Type B pancreatic cell (in vitro differentiated cells): Measurements from ENCODE around the gene PMFBP1. TPM values are rescaled to one million over a fixed set of nuclear protein-coding genes. Genes with fewer than 3 reads are reported as not detected.
A peak's percentile ranks its signal among the peaks of the same experiment; 100 is the strongest.

Experiments used
- DNase-seq: peaks from one replicate; pipeline ENCODE4 v3.0.0; 2021; ENCODE audit warnings: mixed read lengths; ENCODE audit not compliant: unreplicated experiment; ENCODE audit errors: extremely low spot score
- H3K27ac Mint-ChIP-seq: 2 replicates; pipeline ENCODE4 v1.8.0; 2021; ENCODE audit warnings: mild to moderate bottlenecking, mixed read lengths
- H3K27me3 Mint-ChIP-seq: 2 replicates; pipeline ENCODE4 v1.8.0; 2021; ENCODE audit warnings: mixed read lengths
- H3K36me3 Mint-ChIP-seq: 2 replicates; pipeline ENCODE4 v1.8.0; 2021; ENCODE audit warnings: mixed read lengths
- H3K4me1 Mint-ChIP-seq: one replicate; pipeline ENCODE4 v1.8.0; 2021; ENCODE audit warnings: mixed read lengths; ENCODE audit not compliant: unreplicated experiment
- H3K4me3 Mint-ChIP-seq: 2 replicates; pipeline ENCODE4 v1.8.0; 2021; ENCODE audit warnings: mild to moderate bottlenecking, mixed read lengths
- H3K9me3 Mint-ChIP-seq: 2 replicates; pipeline ENCODE4 v1.8.0; 2021; ENCODE audit warnings: mixed read lengths
- total RNA-seq: library from RNA; stranded (reverse); gene quantifications from 2 replicates; pipeline ENCODE4 v1.2.1, GENCODE V29; 2021; ENCODE audit warnings: low replicate concordance
- TF ChIP-seq, protein P1 (sequence below): fragments of 200-600 bp; sonication (generic); conservative IDR thresholded peaks from 2 replicates; pipeline ENCODE4 v1.5.0; 2021; ENCODE audit warnings: antibody characterized with exemption, mild to moderate bottlenecking

PMFBP1 gene
- total RNA-seq, 1 donor from 2014 or later, result 3.8 TPM

DNA sequence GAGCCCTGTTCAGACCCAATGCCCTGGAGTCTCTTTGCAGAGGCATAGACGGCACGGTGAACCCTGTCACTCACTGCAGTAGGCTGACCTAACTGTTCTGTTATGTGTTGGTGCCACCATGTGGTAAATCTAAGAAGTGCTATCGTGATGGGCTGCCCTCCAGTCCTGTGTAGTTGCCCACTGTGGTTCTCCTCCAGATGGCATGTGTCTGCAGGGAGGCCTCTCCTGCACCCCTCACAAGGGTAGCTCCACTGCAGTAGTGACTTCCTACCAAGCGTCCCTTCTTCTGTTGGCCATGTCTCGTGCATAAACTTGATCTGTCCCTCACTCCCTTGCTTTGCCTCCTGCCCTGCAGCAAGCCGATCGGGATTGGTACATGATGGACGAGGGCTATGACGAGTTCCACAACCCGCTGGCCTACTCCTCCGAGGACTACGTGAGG lies 72.6 kb downstream of the PMFBP1 start:
- Mint-ChIP-seq H3K27ac (no peak overlapping the region), H3K27me3 (no peaks in the 10 kb centered on the region), H3K4me3 (no peak overlapping the region), H3K36me3 (peaks cover 17% of the 10 kb centered on the region), H3K4me1 (peaks cover 10% of the 10 kb centered on the region), H3K9me3 (no peaks in the 10 kb centered on the region)
- TF ChIP-seq, protein P1, sequence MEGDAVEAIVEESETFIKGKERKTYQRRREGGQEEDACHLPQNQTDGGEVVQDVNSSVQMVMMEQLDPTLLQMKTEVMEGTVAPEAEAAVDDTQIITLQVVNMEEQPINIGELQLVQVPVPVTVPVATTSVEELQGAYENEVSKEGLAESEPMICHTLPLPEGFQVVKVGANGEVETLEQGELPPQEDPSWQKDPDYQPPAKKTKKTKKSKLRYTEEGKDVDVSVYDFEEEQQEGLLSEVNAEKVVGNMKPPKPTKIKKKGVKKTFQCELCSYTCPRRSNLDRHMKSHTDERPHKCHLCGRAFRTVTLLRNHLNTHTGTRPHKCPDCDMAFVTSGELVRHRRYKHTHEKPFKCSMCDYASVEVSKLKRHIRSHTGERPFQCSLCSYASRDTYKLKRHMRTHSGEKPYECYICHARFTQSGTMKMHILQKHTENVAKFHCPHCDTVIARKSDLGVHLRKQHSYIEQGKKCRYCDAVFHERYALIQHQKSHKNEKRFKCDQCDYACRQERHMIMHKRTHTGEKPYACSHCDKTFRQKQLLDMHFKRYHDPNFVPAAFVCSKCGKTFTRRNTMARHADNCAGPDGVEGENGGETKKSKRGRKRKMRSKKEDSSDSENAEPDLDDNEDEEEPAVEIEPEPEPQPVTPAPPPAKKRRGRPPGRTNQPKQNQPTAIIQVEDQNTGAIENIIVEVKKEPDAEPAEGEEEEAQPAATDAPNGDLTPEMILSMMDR, result peak; percentile 73
- no peak for DNase-seq

DNA sequence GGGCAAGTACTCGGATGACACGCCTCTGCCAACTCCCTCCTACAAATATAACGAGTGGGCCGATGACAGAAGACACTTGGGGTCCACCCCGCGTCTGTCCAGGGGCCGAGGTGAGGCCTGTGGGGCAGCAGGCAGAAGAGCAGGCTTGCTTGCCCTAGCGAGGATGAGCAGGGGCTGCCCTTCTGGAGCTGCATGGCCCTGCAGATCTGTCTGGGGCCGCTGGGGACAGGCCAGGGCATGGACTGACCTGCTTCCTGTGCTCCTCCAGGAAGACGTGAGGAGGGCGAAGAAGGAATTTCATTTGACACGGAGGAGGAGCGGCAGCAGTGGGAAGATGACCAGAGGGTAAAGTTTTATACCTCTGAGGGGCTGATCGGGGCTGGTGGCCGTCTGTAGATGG lies 73.0 kb downstream of the PMFBP1 start:
- DNase-seq, result no peak
- Mint-ChIP-seq H3K27me3 (no peaks in the 10 kb centered on the region), H3K36me3 (peaks cover 17% of the 10 kb centered on the region), H3K4me1 (peaks cover 10% of the 10 kb centered on the region), H3K4me3 (no peak overlapping the region), H3K9me3 (no peaks in the 10 kb centered on the region), H3K27ac (no peak overlapping the region)
- TF ChIP-seq, protein P1, result no peak

DNA sequence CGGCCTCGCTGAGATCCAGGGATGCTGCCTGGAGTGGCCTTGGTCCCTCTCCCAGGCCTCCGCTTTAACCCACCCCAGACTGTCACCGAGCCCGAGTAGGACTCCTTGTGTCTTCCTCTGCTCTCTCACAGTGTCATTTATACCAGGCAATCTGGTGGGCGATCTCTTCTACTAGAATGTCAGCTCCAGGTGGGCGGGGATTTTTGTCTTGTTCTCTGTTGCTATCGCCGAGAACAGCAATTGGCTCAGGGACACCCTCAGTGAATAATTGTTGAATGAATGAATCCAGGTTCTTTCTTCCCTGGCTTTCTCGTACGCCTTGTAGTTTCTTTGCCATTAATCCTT lies 77.7 kb downstream of the PMFBP1 start:
- Mint-ChIP-seq H3K4me3 (peak overlapping the region; percentile 97), H3K27me3 (no peaks in the 10 kb centered on the region), H3K9me3 (no peaks in the 10 kb centered on the region), H3K4me1 (peaks cover 22% of the 10 kb centered on the region), H3K27ac (peak overlapping the region; percentile 98), H3K36me3 (peaks cover 15% of the 10 kb centered on the region)
- TF ChIP-seq, protein P1, result no peak
- no peak for DNase-seq

DNA sequence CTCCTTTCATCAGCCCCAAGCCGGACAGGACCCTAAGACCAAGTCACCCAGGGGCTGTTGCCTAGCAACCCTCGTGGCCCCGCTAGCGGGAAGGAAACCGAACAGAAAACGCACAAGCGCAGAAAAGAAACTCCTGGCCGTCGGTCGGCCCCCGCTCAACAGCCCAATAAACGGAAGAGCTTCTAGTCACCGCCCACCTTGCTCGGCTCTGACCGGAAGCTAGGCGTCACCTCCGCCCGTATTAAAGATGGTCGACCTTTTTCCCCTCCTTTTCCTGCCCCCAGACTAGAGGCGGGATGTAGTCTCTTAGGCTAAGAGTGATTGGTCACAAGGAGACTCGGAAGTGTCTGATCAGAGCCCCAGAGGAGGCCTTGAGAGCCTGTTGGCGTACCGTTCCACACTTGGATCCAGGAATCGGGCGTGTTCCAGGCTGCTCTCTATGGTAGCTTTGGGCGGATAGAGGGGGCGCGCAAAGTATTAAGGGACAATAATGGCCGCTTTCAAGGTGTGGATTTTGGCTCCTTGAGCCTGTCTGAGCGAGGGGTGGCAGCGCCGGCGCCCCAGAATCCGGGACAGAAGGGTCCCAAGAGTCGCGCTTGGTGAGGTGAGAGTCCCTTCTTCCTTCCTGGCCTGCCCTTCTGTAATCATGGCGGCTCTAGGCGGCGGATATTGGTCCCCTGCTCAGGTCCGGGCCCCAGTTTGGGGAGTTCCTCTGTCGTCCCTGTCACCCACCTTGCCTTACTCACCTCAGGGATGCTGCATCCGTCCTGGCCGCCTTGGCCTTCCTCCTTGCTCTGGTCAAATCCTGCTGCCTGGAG lies 78.3 kb downstream of the PMFBP1 start, which contains the start of the genes DHX38 and TXNL4B:
Gene DHX38 (plus strand): TSS at position 400 of the 818 bp plus-strand sequence. CDS start 2,311 bp downstream, outside the sequence.
Gene TXNL4B (minus strand): TSS at position 173 of the 818 bp plus-strand sequence. CDS start 2,871 bp downstream, outside the sequence.
- no peaks in the 10 kb centered on the region for H3K9me3 Mint-ChIP-seq
- H3K36me3 Mint-ChIP-seq, result peaks cover 18% of the 10 kb centered on the region
- DNase-seq, result peak; percentile 92
- no peaks in the 10 kb centered on the region for H3K27me3 Mint-ChIP-seq
- TF ChIP-seq, protein P1, result no peak
- peak within 1 kb of the TSS; percentile 98 for H3K27ac Mint-ChIP-seq
- H3K4me3 Mint-ChIP-seq, result peak within 1 kb of the TSS; percentile 97
- H3K4me1 Mint-ChIP-seq, result peaks cover 22% of the 10 kb centered on the region

DNA sequence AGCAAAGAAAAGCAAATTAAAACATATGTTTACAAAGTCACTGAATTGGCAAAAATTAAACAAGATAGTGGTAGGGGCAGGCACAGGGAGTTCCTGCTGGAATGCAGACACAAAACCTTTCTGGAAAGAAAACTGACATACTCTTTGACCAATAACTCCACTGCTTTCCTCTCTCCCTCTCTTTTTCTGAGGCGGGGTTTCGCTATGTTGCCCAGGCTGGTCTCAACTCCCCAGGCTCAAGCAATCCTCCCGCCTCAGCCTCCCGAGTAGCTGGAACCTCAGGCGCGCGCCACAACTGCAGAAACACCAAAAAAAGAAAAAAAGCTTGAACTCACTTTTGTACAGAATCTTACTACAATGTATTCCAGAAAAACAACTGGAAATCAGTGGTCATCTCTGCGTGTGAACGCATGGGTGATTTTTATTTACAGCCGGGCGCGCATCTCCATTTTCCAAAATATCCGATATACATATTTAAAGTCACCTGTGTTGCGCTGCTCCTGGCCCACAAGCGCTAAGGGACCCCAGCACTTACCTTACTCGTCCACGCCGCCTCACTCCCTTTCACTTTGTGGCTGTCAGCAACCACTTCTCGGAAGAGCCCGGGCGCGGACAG lies 79.0 kb downstream of the PMFBP1 start:
- peaks cover 22% of the 10 kb centered on the region for H3K4me1 Mint-ChIP-seq
- TF ChIP-seq, protein P1, result no peak
- no peaks in the 10 kb centered on the region for H3K9me3 Mint-ChIP-seq
- DNase-seq, result no peak
- H3K4me3 Mint-ChIP-seq, result peak overlapping the region; percentile 97
- no peaks in the 10 kb centered on the region for H3K27me3 Mint-ChIP-seq
- peaks cover 15% of the 10 kb centered on the region for H3K36me3 Mint-ChIP-seq
- H3K27ac Mint-ChIP-seq, result peak overlapping the region; percentile 98
